ENCODE measurements around the gene IGSF8. TPM values are rescaled to one million over a fixed set of nuclear protein-coding genes. Genes with fewer than 3 reads are reported as not detected.
"Not testable (repeated sequence)": the region's sequence is repeated elsewhere in the genome, so short reads cannot be mapped to it uniquely, and the experiment has no call there.

Gene IGSF8
- total RNA-seq, 1 donor = 12.9 TPM

- no peaks in the 10 kb centered on the region for H3K9me3 ChIP-seq (ENCODE audit: low read depth, low read length)
- peaks cover 3% of the 10 kb centered on the region for H3K27me3 ChIP-seq (ENCODE audit: insufficient read depth, low read length)
- H3K4me1 ChIP-seq (ENCODE audit: insufficient read depth, low read length) = no peaks in the 10 kb centered on the region
- no peak overlapping the region for H3K4me3 ChIP-seq (ENCODE audit: low read length)
Measured at GRCh38 chr1:160056648-160057169, 41.7 kb downstream of the IGSF8 start.

DNA sequence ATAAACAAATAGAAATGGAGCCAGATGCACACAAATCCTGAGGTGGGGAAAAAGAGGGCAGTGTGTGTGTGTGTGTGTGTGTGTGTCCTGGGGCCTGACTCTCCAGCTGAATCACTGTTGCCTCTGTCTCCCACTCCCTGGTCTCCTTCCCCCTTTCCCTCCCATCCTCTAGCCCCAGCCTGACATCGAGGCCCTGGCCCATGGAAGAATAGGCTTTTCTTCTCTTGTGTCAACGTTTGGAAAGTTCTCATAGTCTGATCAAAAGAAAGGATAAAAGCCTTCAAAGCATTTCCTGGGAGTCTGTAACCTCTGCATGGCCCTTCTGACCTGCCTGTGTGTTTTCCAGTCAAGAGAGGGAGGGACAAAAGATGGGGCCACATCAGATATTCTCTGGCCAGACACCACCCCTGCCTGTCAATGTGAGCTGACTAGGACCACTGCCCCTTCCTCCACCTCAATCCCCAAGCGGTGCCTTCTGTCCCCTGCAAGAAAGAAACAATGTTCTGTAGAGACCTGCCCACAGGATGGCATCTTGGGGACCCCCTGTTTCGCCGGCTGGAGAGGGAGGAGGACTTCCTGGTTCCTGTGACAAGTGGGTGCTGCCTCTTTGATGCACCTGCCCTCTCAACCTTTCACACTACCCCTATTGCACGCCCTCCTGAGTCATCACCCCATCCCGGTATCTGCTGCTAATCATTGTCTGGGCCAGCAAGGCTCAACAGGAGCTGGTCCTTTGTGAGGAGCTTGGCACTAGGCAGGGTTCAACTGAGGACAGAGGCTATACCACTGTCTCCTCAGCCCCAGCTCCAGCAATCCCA lies 44.7 kb downstream of the IGSF8 start:
- no peaks in the 10 kb centered on the region for H3K4me1 ChIP-seq (ENCODE audit: insufficient read depth, low read length)
- H3K27me3 ChIP-seq (ENCODE audit: insufficient read depth, low read length) = peaks cover 3% of the 10 kb centered on the region
- no peak overlapping the region for H3K4me3 ChIP-seq (ENCODE audit: low read length)
- no peaks in the 10 kb centered on the region for H3K9me3 ChIP-seq (ENCODE audit: low read depth, low read length)

- H3K9me3 ChIP-seq (ENCODE audit: low read depth, low read length) = no peaks in the 10 kb centered on the region
- no peaks in the 10 kb centered on the region for H3K4me1 ChIP-seq (ENCODE audit: insufficient read depth, low read length)
- H3K27me3 ChIP-seq (ENCODE audit: insufficient read depth, low read length) = peaks cover 3% of the 10 kb centered on the region
- no peak overlapping the region for H3K4me3 ChIP-seq (ENCODE audit: low read length)
Measured at GRCh38 chr1:160052936-160053335, 45.5 kb downstream of the IGSF8 start.

- Histone ChIP-seq H3K27me3 (ENCODE audit: insufficient read depth, low read length) (peaks cover 3% of the 10 kb centered on the region), H3K4me1 (ENCODE audit: insufficient read depth, low read length) (peaks cover 9% of the 10 kb centered on the region), H3K9me3 (ENCODE audit: low read depth, low read length) (no peaks in the 10 kb centered on the region)
Measured at GRCh38 chr1:160050619-160051018, 47.8 kb downstream of the IGSF8 start.

GRCh38 chr1:160050182-160050581 lies 48.2 kb downstream of the IGSF8 start:
- H3K4me1 ChIP-seq (ENCODE audit: insufficient read depth, low read length); H3K4me3 ChIP-seq (ENCODE audit: low read length); H3K27me3 ChIP-seq (ENCODE audit: insufficient read depth, low read length); H3K9me3 ChIP-seq (ENCODE audit: low read depth, low read length): not testable (repeated sequence)

More at GRCh38 chr1:160050619-160051018, 47.8 kb downstream of the IGSF8 start:
- H3K4me3 ChIP-seq (ENCODE audit: low read length) = no peak overlapping the region

DNA sequence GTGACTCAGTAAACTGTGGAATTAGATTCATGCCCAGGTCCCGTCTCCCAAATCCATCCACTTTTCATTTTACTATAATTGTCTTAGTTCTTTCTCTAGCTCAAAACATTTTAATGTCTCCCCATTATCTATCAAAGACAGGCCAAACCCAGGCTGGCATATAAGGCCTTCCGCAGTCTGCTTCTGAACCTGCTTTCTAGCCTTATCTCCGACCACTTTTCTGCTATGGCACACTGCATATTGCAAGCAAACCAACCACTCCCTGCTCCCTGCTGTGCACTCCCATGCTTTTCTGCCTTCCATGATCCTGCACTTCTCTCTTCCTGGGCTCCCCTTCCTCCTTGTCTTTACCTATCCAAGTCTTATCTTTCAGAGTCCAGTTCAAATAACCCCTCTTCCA lies 49.3 kb downstream of the IGSF8 start:
- H3K9me3 ChIP-seq (ENCODE audit: low read depth, low read length) = no peaks in the 10 kb centered on the region

GRCh38 chr1:160048335-160048734 lies 50.1 kb downstream of the IGSF8 start:
- H3K4me3 ChIP-seq (ENCODE audit: low read length) = no peak overlapping the region
- no peaks in the 10 kb centered on the region for H3K9me3 ChIP-seq (ENCODE audit: low read depth, low read length)
- H3K27me3 ChIP-seq (ENCODE audit: insufficient read depth, low read length) = peaks cover 3% of the 10 kb centered on the region
- peaks cover 9% of the 10 kb centered on the region for H3K4me1 ChIP-seq (ENCODE audit: insufficient read depth, low read length)

More for the DNA sequence above, 49.3 kb downstream of the IGSF8 start:
- peaks cover 3% of the 10 kb centered on the region for H3K27me3 ChIP-seq (ENCODE audit: insufficient read depth, low read length)
- H3K4me1 ChIP-seq (ENCODE audit: insufficient read depth, low read length) = peaks cover 9% of the 10 kb centered on the region
- H3K4me3 ChIP-seq (ENCODE audit: low read length) = no peak overlapping the region

GRCh38 chr1:160047111-160047991 lies 51.1 kb downstream of the IGSF8 start:
- H3K27me3 ChIP-seq (ENCODE audit: insufficient read depth, low read length) = no peaks in the 10 kb centered on the region
- peaks cover 9% of the 10 kb centered on the region for H3K4me1 ChIP-seq (ENCODE audit: insufficient read depth, low read length)
- H3K4me3 ChIP-seq (ENCODE audit: low read length) = no peak overlapping the region
- no peaks in the 10 kb centered on the region for H3K9me3 ChIP-seq (ENCODE audit: low read depth, low read length)

DNA sequence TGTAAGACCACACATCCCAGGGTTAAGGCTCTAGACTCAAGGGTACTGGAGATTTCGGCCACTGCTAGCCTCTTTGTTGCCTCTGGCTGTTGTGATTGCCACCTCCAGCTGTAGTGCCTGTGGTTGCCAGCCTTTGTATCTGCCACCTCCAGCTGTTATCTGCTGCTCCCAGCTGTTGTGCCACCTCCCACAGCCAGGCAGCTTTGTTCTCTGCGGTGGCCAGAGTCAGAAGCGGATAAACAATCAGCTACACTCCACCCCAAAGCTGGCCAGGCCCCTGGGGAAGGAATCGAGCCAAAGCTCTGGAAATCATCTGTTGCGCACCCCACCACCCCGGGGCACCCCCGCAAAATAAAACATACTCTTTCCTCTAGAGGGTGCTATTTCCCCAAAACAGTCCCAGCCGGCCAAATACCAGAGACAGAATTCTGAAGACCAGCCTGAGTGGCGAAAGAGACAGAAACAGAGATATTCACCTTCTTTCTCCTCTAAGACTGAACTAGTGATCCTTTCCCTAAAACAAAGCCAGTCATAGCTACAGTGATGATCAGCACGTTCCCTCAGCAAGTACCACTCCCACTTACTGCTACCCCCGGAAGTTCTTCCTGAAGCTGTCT lies 51.8 kb downstream of the IGSF8 start:
- H3K9me3 ChIP-seq (ENCODE audit: low read depth, low read length) = no peaks in the 10 kb centered on the region
- H3K4me3 ChIP-seq (ENCODE audit: low read length) = no peak overlapping the region
- no peaks in the 10 kb centered on the region for H3K27me3 ChIP-seq (ENCODE audit: insufficient read depth, low read length)
- peaks cover 9% of the 10 kb centered on the region for H3K4me1 ChIP-seq (ENCODE audit: insufficient read depth, low read length)

GRCh38 chr1:160045653-160046052 lies 52.8 kb downstream of the IGSF8 start:
- peaks cover 9% of the 10 kb centered on the region for H3K4me1 ChIP-seq (ENCODE audit: insufficient read depth, low read length)
- H3K9me3 ChIP-seq (ENCODE audit: low read depth, low read length) = no peaks in the 10 kb centered on the region
- H3K4me3 ChIP-seq (ENCODE audit: low read length) = no peak overlapping the region
- H3K27me3 ChIP-seq (ENCODE audit: insufficient read depth, low read length) = no peaks in the 10 kb centered on the region

DNA sequence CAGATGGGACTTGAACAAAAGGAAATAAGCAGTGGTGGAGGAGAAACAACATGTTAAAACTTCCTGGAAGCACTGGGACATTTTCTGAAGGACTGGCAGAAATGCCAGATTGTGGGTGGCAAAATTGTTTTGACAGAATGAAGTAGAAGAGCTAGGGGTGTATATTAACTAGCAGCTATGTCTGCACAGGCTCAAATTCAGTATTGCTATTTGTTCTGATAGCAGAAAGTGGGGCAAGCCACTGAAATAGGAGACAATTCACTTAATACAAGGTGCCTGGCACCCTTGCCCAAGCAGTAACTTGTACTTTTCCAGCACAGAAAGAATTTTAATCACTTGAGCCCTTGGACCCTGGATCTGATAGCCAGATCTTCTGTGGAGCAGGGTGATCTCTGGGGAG lies 54.9 kb downstream of the IGSF8 start:
- no peaks in the 10 kb centered on the region for H3K27me3 ChIP-seq (ENCODE audit: insufficient read depth, low read length)
- no peaks in the 10 kb centered on the region for H3K9me3 ChIP-seq (ENCODE audit: low read depth, low read length)
- H3K4me1 ChIP-seq (ENCODE audit: insufficient read depth, low read length) = peaks cover 9% of the 10 kb centered on the region
- H3K4me3 ChIP-seq (ENCODE audit: low read length) = no peak overlapping the region

Other genes with a start within 250 kb of the IGSF8 start
- gene VSIG8, start 236.0 kb downstream of the IGSF8 start, total RNA-seq = 0.10 TPM
- 2.4 TPM for gene CFAP45, start 198.5 kb downstream of the IGSF8 start, total RNA-seq
- gene TAGLN2, start 173.1 kb downstream of the IGSF8 start, total RNA-seq = 397 TPM
- not detected for gene IGSF9, start 153.0 kb downstream of the IGSF8 start, total RNA-seq
- 0.63 TPM for gene SLAMF9, start 144.4 kb downstream of the IGSF8 start, total RNA-seq
- gene PIGM, start 66.6 kb downstream of the IGSF8 start, total RNA-seq = 1.6 TPM
- not detected for gene KCNJ10, start 28.5 kb downstream of the IGSF8 start, total RNA-seq
- not detected for gene KCNJ9, start 17.1 kb downstream of the IGSF8 start, total RNA-seq
- gene ATP1A2, start 17.1 kb upstream of the IGSF8 start, total RNA-seq = 0.10 TPM
- under 0.01 TPM for gene ATP1A4, start 53.0 kb upstream of the IGSF8 start, total RNA-seq
- not detected for gene CASQ1, start 92.0 kb upstream of the IGSF8 start, total RNA-seq
- 40.9 TPM for gene PEA15, start 106.8 kb upstream of the IGSF8 start, total RNA-seq
- 115 TPM for gene DCAF8, start 163.9 kb upstream of the IGSF8 start, total RNA-seq
- 36.2 TPM for gene PEX19, start 186.5 kb upstream of the IGSF8 start, total RNA-seq
- gene COPA, start 244.6 kb upstream of the IGSF8 start, total RNA-seq = 89.4 TPM
- 54.5 TPM for gene NCSTN, start 244.8 kb upstream of the IGSF8 start, total RNA-seq